HG03045 (cell line): ENCODE measurements around the gene CCDC97.
A peak's percentile ranks its signal among the peaks of the same experiment; 100 is the strongest.

Experiments
- ATAC-seq: cut with Tn5 transposase; IDR thresholded peaks from one replicate; pipeline ENCODE4 v1.9.1; 2021; ENCODE audit warnings: mild to moderate bottlenecking, moderate library complexity; ENCODE audit not compliant: unreplicated experiment

Gene CCDC97

DNA sequence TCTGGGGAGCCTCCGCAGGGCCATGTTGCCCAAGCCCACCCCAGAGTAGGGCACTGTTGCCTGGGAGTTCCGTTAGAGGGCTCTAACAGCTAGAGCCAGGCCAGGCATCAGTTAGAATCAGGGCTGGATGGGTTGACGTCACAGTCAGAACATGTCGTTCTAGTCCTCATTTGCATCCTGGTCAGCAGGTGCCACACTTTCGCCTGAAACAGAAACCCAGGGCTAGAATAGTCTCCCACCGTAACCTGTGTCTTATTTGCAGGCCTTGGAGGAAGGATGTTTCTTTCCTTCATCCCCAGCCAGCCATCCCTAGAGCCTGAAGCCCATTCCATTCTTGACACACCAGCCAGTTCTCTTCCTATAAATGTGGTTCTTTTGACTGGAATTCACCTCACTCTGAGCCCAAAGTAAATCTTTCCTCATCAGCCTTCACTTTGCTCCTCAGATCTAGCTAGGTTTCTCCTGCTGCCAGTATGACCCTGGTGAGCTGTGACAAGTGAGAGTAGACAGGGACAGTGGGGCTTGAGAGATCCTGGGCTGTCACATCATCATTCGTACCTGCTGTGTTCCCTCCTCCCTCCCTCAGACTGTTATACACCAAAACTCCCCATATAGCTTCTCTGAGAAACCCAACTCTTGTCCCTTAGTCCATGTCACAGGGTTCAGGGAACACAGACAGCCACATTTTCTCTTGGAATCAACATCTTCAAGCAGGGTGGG, 12.2 kb upstream of the CCDC97 start:
- peak; percentile 66 for ATAC-seq

DNA sequence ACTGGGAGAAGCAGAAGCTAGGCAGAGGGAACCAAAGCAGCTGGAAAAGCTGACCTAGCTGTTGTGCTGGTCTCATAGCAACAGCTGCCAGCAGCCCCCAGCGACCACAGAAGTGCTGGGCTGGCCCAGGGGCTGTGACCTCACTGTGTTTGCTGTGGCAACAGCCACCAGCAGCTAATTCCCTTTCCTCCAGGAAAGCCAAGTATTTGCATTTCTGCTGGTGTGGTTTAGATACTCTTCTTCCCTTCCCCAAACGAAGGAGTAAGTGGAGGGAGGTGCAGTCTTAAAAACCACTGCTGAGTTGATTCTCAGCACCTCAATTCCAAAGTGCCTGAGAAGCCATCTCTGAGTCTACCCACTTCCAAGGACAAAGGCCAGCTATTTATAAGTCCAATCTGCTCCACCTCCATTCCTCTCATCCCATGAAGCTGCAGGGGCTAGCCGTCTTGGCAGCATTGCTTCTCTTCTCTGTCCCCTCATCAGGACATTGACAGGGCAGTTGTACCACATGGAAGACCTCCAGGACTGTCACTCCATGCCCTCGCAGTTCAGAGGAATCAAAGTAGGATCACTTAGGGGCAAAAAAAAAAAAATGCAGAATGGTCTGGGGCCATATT, 11.5 kb upstream of the CCDC97 start:
- no peak for ATAC-seq

DNA sequence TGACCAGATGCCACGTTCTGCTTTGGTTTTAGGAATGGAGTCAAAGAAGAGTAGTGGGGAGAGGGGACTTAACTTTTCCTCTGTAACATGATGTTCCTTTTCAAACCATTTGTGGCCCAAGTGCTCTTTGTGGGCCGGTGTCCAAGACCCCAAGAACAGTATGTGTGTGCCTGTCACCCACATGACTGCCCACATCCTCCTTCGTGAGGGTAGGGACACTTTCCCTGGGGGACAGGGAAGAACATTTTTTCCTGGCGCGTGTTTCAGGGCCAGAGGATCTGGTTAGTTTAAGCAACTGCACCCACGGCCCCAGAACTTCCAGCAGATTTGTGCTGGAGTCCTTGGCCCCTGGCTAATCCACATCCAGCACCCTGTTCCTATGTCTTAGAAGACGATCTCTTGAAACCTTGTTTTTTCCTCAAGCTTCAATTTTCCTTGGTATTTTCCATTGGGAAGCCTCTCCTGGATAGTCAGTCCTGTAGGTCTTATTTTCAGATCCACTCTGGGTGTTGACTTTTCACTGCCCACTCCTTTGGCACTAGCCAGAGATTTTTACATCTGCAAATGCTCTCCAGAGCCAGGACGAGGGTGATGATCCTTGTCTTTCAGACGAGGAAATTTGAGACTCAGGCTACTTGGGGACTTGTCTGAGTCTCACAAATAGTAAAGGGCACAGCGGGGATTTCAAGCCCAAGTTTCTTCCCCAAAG, 10.8 kb upstream of the CCDC97 start:
- no peak for ATAC-seq

DNA sequence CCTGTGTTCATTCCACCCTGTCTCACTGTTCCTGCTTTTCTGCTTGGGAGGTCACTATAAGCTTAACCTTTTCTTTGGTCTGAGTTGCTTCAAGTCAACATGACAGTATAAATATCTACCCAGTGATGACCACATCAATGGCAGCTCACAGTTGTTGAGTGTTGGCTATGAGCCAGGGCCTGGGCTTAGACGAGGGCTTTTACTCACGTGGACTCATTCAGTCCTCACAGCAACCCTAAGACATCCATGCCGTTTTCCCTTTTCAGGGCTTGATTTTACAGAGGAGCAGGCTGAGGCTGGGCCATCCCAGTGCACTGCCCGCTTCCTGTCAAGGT, 10.2 kb upstream of the CCDC97 start:
- ATAC-seq: no peak

DNA sequence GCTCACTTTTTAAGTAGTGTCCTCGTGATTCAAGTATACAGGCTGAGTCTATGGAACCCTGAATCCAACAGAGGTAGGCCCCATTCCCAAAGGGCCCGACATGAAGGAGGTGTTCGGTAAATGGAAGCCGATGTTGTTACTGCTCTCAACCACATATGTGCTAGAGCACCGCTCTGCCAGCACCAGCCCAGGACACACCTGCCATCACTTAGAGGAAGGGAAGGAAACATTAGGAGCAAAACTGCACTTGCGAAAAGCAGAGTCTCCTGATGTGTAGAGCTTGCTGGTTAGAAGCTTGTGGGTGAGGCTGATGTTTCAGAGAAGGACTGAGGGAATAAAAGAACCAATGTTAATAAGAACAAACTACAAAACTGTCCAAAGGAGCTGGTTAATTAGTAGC, 9.4 kb upstream of the CCDC97 start:
- ATAC-seq: no peak

DNA sequence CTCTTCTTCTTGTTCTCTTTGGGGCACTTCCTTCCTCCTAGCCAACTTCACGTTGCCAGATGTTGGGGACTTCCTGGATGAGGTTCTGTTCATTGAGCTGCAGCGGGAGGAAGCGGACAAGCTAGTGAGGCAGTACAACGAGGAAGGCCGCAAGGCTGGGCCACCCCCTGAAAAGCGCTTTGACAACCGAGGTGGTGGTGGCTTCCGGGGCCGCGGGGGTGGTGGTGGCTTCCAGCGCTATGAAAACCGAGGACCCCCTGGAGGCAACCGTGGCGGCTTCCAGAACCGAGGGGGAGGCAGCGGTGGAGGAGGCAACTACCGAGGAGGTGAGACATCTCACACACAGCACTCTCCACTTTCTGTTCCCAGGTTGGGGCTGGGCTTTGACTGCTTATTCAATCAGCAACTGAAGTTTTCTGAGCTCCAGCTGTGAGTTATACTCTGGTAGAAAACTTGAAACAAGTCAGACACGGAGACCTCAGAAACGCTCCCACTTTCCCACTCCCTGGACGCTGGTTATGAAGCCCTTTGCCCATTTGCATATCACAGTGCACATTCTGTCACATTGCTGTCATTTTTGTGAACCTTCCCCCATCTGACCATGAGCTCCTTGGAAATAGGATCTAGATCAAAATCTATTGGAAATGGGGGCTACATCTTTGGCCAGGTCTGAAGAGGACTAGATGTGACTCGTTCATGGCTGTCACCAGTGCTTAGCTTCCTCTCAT, 7.2 kb upstream of the CCDC97 start:
- no peak for ATAC-seq

DNA sequence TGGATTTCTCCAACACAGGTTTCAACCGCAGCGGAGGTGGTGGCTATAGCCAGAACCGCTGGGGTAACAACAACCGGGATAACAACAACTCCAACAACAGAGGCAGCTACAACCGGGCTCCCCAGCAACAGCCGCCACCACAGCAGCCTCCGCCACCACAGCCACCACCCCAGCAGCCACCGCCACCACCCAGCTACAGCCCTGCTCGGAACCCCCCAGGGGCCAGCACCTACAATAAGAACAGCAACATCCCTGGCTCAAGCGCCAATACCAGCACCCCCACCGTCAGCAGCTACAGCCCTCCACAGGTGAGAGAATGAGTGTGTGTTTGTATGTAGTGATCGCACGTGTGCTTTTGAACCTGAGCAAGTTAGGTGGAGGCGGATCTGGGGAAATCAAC, 6.0 kb upstream of the CCDC97 start:
- no peak for ATAC-seq

DNA sequence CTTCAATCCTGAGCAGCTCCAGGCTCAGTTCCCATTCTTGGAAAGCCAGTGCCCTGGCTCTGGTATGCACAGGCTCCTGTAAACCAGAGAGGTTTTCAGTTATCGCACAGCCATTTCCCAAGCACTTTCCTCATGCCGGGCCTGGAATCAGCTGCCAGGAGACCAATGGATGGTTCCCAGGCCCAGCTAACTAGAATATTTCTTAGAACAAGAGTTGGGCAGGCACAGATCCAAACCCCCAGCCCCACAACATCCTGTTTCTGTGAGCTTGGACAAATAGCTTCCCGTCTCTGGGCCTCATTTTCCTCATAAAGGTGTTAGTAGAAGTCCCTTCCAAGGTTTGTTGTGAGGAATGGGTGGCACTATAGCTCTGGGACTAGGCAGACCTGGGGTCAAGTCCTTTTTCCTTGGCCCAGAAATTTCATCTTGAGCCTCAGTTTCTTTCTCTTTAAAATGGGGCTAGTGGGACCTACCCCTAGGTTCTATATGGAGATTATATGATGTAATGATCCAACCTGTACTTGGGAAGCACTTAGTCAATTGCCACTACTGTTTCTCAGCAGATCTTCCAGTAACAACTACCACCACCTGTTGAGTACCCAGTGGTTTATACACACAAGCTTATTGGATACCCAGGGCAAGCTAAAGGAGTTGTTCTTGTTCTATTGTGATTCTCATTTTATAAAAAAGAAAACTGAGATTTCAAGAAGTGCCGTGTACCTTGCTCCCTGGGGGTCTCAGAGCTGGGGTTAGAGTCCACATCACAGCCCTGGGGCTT, 5.1 kb upstream of the CCDC97 start:
- ATAC-seq: no peak

DNA sequence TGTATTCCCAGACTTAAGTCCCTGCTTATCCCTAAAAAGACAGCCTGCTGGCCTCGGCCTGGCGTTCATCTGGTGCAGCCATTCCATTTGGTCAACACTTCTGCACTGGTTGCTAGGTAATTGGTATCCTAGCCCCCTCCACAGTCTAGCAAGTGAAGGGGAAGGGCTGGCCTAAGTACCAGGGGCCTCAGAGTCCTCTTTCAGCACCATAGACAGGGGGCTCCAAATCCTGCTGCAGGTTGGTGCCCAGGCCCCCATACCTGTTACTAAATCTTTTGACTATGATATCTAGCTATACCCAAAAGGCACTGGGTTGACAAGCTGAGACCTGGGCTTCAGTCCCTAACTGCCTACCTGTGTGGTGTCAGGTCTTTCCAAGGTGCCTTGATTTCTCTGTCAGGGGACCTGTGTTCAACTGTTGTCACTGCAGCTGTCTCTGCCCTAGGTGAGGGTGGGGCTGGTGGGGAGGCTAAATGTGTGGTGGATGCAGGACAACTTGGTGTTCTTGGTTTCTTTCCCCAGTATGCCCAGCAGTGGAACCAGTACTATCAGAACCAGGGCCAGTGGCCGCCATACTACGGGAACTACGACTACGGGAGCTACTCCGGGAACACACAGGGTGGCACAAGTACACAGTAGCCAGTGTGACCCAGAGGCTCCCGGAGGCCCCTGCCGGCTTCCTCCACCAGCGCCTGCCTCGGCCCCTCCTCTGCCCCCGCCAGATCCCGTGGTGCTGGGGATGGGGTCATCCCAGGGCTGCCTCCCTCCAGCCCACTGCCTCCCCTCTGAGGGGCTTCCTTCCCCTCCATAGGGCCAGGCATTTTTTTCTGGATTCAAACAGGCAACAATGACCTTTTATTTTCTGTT, 3.8 kb upstream of the CCDC97 start:
- ATAC-seq: no peak

DNA sequence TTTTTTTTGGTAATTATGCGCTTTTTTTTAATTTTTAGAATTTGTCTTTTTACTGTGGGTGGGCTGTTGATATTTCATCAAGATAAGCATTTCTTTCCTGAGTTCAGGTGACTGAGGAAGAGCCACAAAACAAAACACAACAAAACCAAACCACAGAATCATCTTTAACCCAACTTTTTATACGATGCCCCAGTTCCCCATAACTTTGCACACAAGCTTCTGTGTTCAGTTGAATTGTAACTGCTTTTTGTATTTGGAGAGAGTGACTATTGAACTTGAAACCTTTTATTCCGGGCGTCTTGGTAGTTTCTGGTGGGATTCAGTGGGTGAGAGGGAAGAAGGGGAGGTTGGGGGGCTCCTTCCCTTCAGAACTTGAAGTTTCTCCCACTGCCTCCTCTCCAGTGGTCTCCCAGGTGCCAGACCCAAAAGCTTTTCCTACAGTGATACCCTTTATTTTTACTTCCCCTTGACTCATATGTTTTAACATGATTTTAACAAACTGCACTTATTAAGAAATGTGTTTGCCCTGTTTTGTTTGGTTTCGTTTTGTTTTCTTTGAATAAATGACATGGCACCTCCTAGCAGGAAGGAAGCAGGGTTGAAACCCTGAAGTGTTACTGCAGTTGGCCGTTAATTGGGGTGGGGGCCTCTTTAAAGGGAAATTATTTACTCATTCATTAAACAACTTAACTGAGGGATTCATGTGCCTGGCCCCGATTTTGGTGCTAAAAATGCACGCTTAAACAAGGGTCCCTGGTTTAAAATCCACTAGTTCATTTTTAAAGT, 2.7 kb upstream of the CCDC97 start:
- ATAC-seq: no peak

DNA sequence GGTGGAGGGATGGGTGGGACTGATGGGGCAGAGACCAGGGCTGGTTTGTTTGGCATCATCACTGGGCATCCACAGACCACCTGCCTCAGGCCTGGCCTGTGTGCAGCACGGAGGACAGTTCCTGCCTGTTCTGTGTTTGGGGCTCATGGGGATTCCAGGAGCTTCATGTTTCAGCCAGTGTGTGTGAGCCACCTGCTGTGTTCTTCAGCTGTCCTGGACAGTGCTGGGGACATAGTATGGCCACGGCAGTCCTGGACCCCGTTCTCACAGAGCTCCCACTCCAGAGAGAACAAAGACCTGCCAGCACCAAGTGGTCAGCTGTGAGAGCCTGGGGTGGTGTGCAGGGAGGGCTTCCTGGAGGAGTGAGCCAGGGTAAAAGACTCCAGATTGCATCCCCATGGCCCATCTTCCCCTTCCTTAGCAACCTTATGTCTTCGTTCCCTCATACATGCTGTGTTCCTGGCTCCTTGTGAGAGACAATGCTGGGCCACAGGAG, 2.0 kb upstream of the CCDC97 start:
- no peak for ATAC-seq

DNA sequence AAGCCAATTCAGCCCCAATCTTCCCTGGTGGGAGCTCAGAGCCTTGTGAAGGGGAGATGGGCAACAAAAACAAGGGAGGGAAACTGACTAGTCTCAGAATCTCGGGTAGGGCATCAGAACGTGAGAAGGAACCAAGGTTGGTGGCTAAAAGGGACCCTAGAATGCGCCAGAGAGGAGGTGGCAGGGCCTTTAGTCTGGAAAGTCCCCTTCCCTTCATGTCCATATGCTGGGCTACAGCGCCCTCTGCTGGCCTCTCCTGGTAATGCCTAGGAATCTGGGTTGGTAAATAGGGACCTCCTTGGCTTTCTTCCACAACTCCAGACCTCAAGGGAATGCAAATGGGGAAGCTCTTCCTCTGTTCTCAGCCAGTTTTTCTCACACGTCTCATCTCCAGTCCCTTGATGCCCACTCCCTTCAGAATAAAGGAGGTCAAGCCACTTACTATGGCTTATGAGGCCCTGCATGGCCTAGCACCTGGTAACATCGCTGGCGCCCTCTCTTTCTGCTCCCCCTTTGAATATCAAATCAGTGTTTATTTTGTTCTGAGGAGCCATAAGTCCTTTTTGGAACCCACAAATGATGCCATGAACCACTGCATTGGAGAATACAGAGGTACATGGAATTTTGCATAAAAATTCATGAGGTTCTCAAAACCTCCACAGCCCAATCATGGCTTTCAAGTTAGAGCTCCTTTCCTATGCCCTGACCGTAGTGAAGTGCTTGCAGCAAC, 1.4 kb upstream of the CCDC97 start:
- no peak for ATAC-seq

DNA sequence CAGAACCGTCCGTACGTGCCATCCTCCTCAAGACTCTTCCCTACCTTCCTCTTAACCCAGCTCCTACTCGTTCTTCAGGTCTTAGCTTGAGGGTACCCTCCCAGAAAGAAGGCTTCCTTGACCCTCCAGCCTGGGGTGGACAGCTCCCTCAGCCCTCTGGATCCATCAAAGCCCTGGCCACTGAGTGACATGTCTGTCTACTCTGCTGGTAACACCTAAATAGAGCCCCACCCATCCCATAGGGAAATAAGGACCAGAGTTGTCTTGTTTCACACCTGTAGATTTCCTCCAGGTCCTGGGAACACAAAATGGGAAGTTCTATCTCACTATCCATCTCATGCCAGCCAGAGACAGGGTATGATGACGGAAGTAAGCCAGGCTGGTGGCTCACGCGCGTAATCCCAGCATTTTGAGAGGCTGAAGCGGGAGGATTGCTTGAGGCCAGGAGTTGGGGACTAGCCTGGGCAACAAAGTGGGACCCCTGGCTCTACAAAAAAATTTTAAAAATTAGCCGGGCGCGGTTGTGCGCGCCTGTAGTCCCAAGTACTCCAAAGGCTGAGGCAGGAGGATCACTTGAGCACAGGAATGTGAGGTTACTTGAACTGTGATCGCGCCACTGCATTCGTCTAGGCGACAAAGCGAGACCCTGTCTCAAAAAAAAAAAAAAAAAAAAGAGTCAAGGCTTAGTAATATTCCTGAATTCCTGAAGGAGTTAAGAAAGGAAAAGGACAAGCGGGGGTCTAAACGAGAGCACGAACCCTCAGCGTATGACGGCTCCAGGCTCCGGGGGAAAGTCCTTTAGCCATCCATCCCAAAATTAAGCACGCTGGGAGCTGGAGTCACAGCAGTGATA, 566 bp upstream of the CCDC97 start:
- no peak for ATAC-seq

DNA sequence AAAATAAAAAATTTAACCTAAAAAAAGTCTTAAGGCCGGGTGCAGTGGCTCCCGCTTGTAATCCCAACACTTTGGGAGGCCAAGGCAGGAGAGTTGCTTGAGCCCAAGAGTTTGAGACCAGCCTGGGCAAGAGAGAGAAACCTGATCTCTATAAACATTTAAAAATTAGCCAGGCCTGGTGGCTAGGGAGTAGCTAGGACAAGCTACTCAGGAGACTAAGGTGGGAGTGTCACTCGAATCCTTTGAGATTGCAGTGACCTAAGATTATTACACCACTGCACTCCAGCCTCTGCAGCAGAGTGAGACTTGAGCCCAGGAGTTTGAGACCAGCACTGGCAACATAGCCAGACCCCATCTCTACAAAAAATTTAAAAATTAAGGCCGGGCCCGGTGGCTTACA, 1.1 kb downstream of the CCDC97 start:
- ATAC-seq: no peak

DNA sequence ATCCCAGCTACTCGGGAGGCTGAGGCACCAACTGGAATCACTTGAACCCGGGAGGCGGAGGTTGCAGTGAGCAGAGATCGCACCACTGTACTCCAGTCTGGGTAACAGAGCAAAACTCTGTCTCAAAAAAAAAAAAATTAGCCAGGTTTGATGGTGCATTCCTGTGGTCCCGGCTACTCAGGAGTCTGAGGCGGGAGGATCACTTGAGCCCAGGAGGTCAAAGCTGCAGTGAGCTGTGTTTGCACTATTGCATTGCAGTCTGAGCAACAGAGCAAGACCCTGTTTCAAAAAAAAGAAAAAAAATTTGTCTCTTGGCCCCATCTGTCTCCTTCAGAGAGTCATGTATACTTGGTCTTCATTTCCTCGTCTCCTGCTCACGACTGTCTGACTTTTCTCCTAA, 1.6 kb downstream of the CCDC97 start:
- no peak for ATAC-seq

DNA sequence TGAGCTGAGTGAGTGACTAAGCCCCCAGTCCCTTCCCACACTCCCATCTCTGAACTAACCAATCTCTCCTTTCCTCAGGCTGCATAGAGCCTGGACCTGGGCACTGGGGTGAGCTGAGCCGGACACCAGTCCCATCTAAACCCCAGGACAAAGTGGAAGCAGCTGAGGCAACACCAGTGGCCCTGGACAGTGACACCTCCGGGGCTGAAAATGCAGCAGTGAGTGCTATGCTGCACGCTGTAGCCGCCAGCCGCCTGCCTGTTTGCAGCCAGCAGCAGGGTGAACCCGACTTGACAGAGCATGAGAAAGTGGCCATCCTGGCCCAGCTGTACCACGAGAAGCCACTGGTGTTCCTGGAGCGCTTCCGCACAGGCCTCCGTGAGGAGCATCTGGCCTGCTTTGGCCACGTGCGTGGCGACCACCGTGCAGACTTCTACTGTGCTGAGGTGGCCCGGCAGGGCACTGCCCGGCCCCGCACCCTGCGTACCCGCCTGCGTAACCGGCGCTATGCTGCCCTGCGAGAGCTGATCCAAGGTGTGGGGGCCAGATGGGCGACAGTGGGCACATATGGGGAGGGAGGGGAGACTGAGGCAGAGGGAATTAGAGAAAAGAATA, 6.4 kb downstream of the CCDC97 start:
- ATAC-seq: no peak
